HepG2 (cell line): Measurements from ENCODE around the gene DGKB. TPM values are rescaled to one million over a fixed set of nuclear protein-coding genes. Genes with fewer than 3 reads are reported as not detected.

Experiments
- ATAC-seq: fragments of 200-7000 bp; cut with Tn5 transposase; 3 replicates; pipeline ENCODE4 v1.9.1; 2020; ENCODE audit warnings: mild to moderate bottlenecking, moderate library complexity
- BruUV-seq: library from RNA; stranded (reverse); fragments of 400-500 nt; replicated peaks from 2 replicates; lab custom pipeline; 2021; lab: Mats Ljungman, UMichigan
- CTCF ChIA-PET: fragments of 300-600 bp; formaldehyde crosslinking; extraction: SDS; loops from one replicate; lab custom pipeline; 2021; ENCODE audit warnings: low total read pairs, inconsistent platforms, low intra/inter-chr PET ratio; lab: Yijun Ruan, JAX
- POLR2A ChIA-PET: fragments of 350-600 bp; sonication (Branson Sonifier 250); formaldehyde crosslinking; loops from one replicate; lab custom pipeline; 2020; ENCODE audit warnings: antibody characterized with exemption, inconsistent platforms; lab: Yijun Ruan, JAX
- DNase-seq: peaks from one replicate; pipeline ENCODE4 v3.0.0-alpha.2; 2015; ENCODE audit warnings: low spot score
- FAIRE-seq: peaks from 3 replicates; lab custom pipeline; 2011; peaks lifted over from hg19 to GRCh38; lab: Jason Lieb, UNC
- H2AFZ ChIP-seq: one replicate; pipeline ENCODE4 v1.6.1; 2011; ENCODE audit warnings: low read length, inconsistent platforms
- H3K27ac ChIP-seq: fragments of 300-600 bp; 3 replicates; pipeline ENCODE4 v1.8.0; 2011; ENCODE audit warnings: mixed run types, mild to moderate bottlenecking, mixed read lengths, low read length, inconsistent platforms; ENCODE audit not compliant: insufficient read depth; ENCODE audit errors: extremely low read length
- H3K27me3 ChIP-seq, 2 experiments: fragments of 200-600 bp in 1 of 2; 2 replicates in 1 of 2; 3 replicates in 1 of 2; pipeline versions ENCODE4 v1.6.0 to v1.8.0; 2011; ENCODE audit warnings: low read length in 2 of 2, mild to moderate bottlenecking in 2 of 2, moderate library complexity in 2 of 2, inconsistent platforms in 1 of 2; ENCODE audit not compliant: insufficient read depth in 2 of 2, control insufficient read depth in 1 of 2
- H3K36me3 ChIP-seq, 2 experiments: fragments of 200-600 bp in 1 of 2; replicated peaks in 1 of 2; 2 replicates in 1 of 2; 3 replicates in 1 of 2; pipeline versions ENCODE4 v1.5.1 to v1.8.0; 2011; ENCODE audit warnings: low read length in 2 of 2, inconsistent platforms in 1 of 2; ENCODE audit not compliant: insufficient read depth in 2 of 2, control insufficient read depth in 1 of 2
- H3K4me1 ChIP-seq: 2 replicates; pipeline ENCODE4 v1.5.1; 2012; ENCODE audit warnings: low read length, inconsistent platforms; ENCODE audit not compliant: insufficient read depth
- H3K4me2 ChIP-seq: 2 replicates; pipeline ENCODE4 v1.6.0; 2011; ENCODE audit warnings: low read depth, low read length, inconsistent platforms
- H3K4me3 ChIP-seq, 3 experiments: fragments of 200-600 bp in 1 of 3; sonication (generic), shearing (Covaris generic) in 1 of 3; replicated peaks in 1 of 3; 2 replicates each; pipeline ENCODE4 v1.5.1; 2011 to 2016; ENCODE audit warnings: low read length in 3 of 3, inconsistent platforms in 2 of 3, low read depth in 2 of 3, mild to moderate bottlenecking in 2 of 3, control low read depth in 1 of 3, mixed read lengths in 1 of 3; ENCODE audit not compliant: insufficient read depth in 1 of 3
- H3K79me2 ChIP-seq: one replicate; pipeline ENCODE4 v1.6.1; 2011; ENCODE audit warnings: low read length, inconsistent platforms; ENCODE audit not compliant: insufficient read depth
- H3K9ac ChIP-seq: 2 replicates; pipeline ENCODE4 v1.6.0; 2011; ENCODE audit warnings: mild to moderate bottlenecking, low read depth, low read length, inconsistent platforms; ENCODE audit not compliant: insufficient read depth
- H3K9me3 ChIP-seq: 2 replicates; pipeline ENCODE4 v1.5.1; 2012; ENCODE audit warnings: mild to moderate bottlenecking, low read length
- H4K20me1 ChIP-seq: 2 replicates; pipeline ENCODE4 v1.6.0; 2011; ENCODE audit warnings: inconsistent platforms, mild to moderate bottlenecking, low read length, moderate library complexity; ENCODE audit not compliant: insufficient read depth
- BRCA1 ChIP-seq: sonication (generic); formaldehyde crosslinking; IDR thresholded peaks from 2 replicates; pipeline ENCODE4 v1.4.0; 2020; ENCODE audit warnings: missing genetic modification reagents
- CBX1 ChIP-seq: IDR thresholded peaks from one replicate; pipeline ENCODE4 v1.6.1; 2016; ENCODE audit warnings: antibody characterized with exemption, low read depth
- HNRNPK ChIP-seq: fragments of 200-400 bp; formaldehyde crosslinking; IDR thresholded peaks from 2 replicates; pipeline ENCODE4 v1.6.1; 2018; ENCODE audit warnings: low read length, low read depth, moderate library complexity, mild to moderate bottlenecking; ENCODE audit not compliant: poor library complexity, severe bottlenecking
- MAF1 ChIP-seq: sonication (generic); formaldehyde crosslinking; IDR thresholded peaks from 2 replicates; pipeline ENCODE4 v1.5.0; 2020; ENCODE audit warnings: missing genetic modification reagents, borderline replicate concordance
- MED8 ChIP-seq: sonication (generic); formaldehyde crosslinking; IDR thresholded peaks from 2 replicates; pipeline ENCODE4 v1.8.1; 2023; ENCODE audit warnings: mild to moderate bottlenecking, missing genetic modification reagents; ENCODE audit not compliant: insufficient replicate concordance
- SP1 ChIP-seq, 2 experiments: fragments of 450-650 bp in 1 of 2; sonication (generic) in 1 of 2; formaldehyde crosslinking in 1 of 2; IDR thresholded peaks; 2 replicates each; pipeline versions ENCODE4 v1.4.0 to v1.6.1; 2016 to 2020; ENCODE audit warnings: missing genetic modification reagents in 1 of 2
- SRF ChIP-seq: IDR thresholded peaks from 2 replicates; pipeline ENCODE4 v1.6.1; 2011; ENCODE audit warnings: mild to moderate bottlenecking, low read depth, low read length, moderate library complexity
- SRY ChIP-seq: sonication (generic); formaldehyde crosslinking; IDR thresholded peaks from 2 replicates; pipeline ENCODE4 v1.8.0; 2022; ENCODE audit warnings: mild to moderate bottlenecking, missing genetic modification reagents
- ZC3H4 ChIP-seq: sonication (generic); formaldehyde crosslinking; IDR thresholded peaks from 2 replicates; pipeline ENCODE4 v1.4.0; 2020; ENCODE audit warnings: missing genetic modification reagents, borderline replicate concordance
- ZNF264 ChIP-seq: sonication (generic); formaldehyde crosslinking; IDR thresholded peaks from 2 replicates; pipeline ENCODE4 v1.4.0; 2020; ENCODE audit warnings: missing genetic modification reagents
- ZNF496 ChIP-seq: sonication (generic); formaldehyde crosslinking; IDR thresholded peaks from 2 replicates; pipeline ENCODE4 v1.8.1; 2023; ENCODE audit warnings: mild to moderate bottlenecking, moderate library complexity, missing genetic modification reagents; ENCODE audit not compliant: insufficient replicate concordance
- ZNF772 ChIP-seq: sonication (generic); formaldehyde crosslinking; IDR thresholded peaks from 2 replicates; pipeline ENCODE4 v1.5.0; 2020; ENCODE audit warnings: mild to moderate bottlenecking, missing genetic modification reagents
- ZSCAN5A ChIP-seq: sonication (generic); formaldehyde crosslinking; IDR thresholded peaks from 2 replicates; pipeline ENCODE4 v1.8.0; 2022; ENCODE audit warnings: mild to moderate bottlenecking, missing genetic modification reagents, borderline replicate concordance
- ZUFSP ChIP-seq: sonication (generic); formaldehyde crosslinking; IDR thresholded peaks from 2 replicates; pipeline ENCODE4 v1.9.0; 2021; ENCODE audit warnings: missing genetic modification reagents, mild to moderate bottlenecking, borderline replicate concordance
- WGBS: methylation state at CpG from one replicate; pipeline ENCODE4 v1.1.6; 2017; ENCODE audit warnings: low lambda C conversion rate; 5-methylcytosine and 5-hydroxymethylcytosine counted together
- in situ Hi-C: cut with HindIII; loops from 2 replicates; pipeline ENCODE4 v1.10.0; 2017; ENCODE audit warnings: low pct_unique_long_range_greater_than_20kb; ENCODE audit not compliant: extremely low pct_ligation_motif_present
- intact Hi-C: fragments of 100-400 bp; cut with micrococcal nuclease; formaldehyde crosslinking; loops from one replicate; pipeline ENCODE4 v1.10.0; 2022; ENCODE audit not compliant: unreplicated experiment
- polyA plus RNA-seq, 8 experiments: library from polyadenylated mRNA; depleted of rRNA in 3 of 8; stranded (reverse) in 7 of 8; unstranded in 1 of 8; fragments of >200 nt; fragmentation: Illumina TruSeq in 4 of 8; extraction: Trizol in 4 of 8; gene quantifications; 2 replicates each; pipeline versions ENCODE4 v1.2.1 to v1.2.3, GENCODE V29; 2011 to 2016; ENCODE audit warnings: low read depth in 4 of 8, missing spikeins in 1 of 8, mixed read lengths in 1 of 8; ENCODE audit not compliant: insufficient read depth in 1 of 8
- total RNA-seq, 5 experiments: library from RNA; depleted of rRNA; stranded (reverse); fragments of >200 nt; fragmentation: Illumina TruSeq; extraction: Trizol; gene quantifications; 2 replicates each; pipeline ENCODE4 v1.2.3, GENCODE V29; 2016; ENCODE audit warnings: low read depth in 1 of 5

DGKB gene
- total and polyA plus RNA-seq, 2 of the 13 experiments (the other 11 are each of a cell fraction or from before 2014, with no cell fraction given), result not detected

- no peak for TF ChIP-seq HNRNPK
- no peak for TF ChIP-seq MED8 (CRISPR knock-in tag)
- no peak for TF ChIP-seq SP1 (IDR thresholded peaks at IDR 0.05)
- TF ChIP-seq SP1 (CRISPR knock-in tag; IDR thresholded peaks at IDR 0.05), result no peak
- no peak for TF ChIP-seq ZUFSP
- no peak for TF ChIP-seq SRF
- no peak for TF ChIP-seq ZC3H4 (CRISPR knock-in tag)
- no peak for TF ChIP-seq BRCA1 (CRISPR knock-in tag)
- TF ChIP-seq CBX1, result no peak
- no peak for TF ChIP-seq SRY (CRISPR knock-in tag)
- no peak for TF ChIP-seq MAF1 (CRISPR knock-in tag)
Measured at GRCh38 chr7:14576578-14576977, 326.0 kb downstream of the DGKB start (continued).

GRCh38 chr7:14570750-14571607 is 331.6 kb downstream of the DGKB start:
- FAIRE-seq (no peak), ATAC-seq (no peak), DNase-seq (no peak)
- Histone ChIP-seq H3K4me2 (no peak overlapping the region), H3K79me2 (no peaks in the 10 kb centered on the region), H3K27ac (no peak overlapping the region), H3K9me3 (peaks cover 59% of the 10 kb centered on the region), H2AFZ (no peak overlapping the region), H3K4me1 (no peaks in the 10 kb centered on the region), H3K9ac (no peak overlapping the region), H3K27me3 (no peaks in the 10 kb centered on the region), H4K20me1 (no peaks in the 10 kb centered on the region)
- intact Hi-C loops, result no loop called here
- ChIA-PET CTCF (no interaction called here), POLR2A (no interaction called here)
- in situ Hi-C loops, result no loop called here
- no TSS peak for BruUV-seq
- 12% methylated on average over 5 of the region's 5 CpGs for WGBS
- TF ChIP-seq ZNF772 (no peak), ZSCAN5A (CRISPR knock-in tag) (no peak), ZNF496 (CRISPR knock-in tag) (no peak), ZNF264 (no peak)
- TF ChIP-seq, all 625 proteins: peak for 0
- Histone ChIP-seq H3K4me3 (no peak overlapping the region), H3K36me3 (no peaks in the 10 kb centered on the region)
